GM21390 (cell line): ENCODE results near the gene NADK.
"Not testable (repeated sequence)": the region's sequence is repeated elsewhere in the genome, so short reads cannot be mapped to it uniquely, and the experiment has no call there.

Experiments
- ATAC-seq: cut with Tn5 transposase; IDR thresholded peaks from one replicate; pipeline ENCODE4 v1.9.1; 2021; ENCODE audit not compliant: unreplicated experiment

Gene NADK

DNA sequence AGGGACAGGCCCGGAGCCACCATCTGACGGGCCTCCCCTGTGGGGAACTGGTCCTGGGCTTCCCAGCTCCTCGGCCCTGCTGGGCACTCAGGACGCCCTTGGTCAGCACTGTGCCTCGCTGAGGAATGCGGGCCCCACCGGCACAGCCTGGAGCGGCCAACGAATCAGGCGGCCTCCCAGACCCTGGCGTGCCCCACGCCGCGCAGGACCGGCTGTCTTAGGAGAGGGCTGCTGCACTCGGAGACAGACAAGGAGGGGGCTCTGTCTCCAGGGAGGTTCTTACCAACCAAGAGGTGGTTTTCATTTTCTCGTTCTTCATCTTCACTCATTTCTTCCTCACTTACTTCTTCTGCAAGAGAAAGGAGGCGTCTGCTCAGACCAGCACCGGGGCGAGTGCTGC lies 70.4 kb downstream of the NADK start:
- ATAC-seq = not testable (repeated sequence)

DNA sequence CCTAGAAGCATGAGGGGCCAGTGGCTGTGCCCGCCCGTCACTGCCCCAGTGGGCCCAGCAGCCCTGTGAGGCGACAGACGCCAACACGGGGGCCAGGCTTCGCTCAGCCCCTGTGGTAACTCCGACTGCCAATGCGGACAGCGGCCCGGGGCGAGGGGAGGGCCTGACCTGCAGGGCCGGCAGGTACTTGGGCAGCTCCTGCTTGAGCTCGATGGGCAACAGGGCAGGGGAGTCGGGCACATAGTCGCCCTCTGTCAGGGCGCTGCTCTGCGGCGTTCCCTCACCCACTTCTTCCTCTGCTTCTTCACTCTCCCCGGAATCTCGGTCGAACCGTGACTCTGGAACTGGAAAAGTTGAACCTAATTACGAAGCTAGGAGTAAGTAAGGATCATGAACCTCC lies 71.0 kb downstream of the NADK start:
- not testable (repeated sequence) for ATAC-seq

DNA sequence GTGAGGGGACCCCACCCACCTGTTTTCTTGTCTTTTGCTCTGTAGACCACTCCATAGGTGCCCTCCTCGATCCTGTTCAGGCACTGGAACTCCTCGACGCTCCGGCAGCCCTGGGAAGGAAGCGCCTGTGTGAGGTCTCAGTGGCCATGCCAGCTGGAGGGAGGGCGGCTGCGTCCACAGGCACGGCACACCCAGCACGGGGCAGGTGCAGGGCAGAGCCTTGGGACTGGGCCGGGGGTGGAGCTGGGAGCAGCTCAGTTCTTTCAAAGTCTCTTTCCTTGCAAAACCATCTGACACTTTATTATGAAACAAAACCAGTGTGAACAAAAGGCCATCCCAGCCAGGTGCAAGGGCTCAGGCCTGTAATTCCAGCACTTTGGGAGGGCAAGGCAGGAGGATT lies 72.6 kb downstream of the NADK start:
- ATAC-seq = not testable (repeated sequence)

DNA sequence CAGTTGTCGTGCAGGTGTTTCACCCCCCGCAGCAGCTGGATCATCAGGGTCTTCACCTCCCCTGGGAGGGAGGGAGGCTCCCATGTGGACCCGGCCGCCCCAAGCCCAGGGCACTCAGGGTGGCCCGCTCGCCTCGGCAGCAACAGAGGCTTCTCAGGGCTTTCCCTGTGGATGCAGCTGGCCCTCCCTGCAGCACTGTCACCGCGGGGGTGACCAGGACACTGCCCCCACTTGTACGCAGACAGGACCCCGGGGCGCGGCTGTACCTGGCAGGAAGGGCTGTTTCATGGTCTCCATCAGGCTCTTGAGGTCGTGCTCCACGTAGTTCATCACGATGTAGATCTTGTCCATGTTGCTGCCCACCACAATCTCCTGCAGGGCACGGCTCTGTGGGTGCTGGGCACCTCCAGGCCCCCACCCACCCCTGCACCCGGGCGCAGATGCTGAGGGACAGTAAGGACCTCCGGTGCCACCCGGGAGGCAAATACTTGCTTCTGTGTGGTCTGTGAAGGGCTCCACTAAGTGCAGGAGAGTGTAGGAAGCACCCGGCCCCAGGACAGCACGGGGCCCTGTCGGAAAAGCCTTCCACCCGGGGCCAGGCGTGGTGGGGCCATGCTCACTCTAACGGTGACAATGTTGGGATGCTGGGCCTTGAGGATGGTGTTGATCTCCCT lies 73.8 kb downstream of the NADK start:
- not testable (repeated sequence) for ATAC-seq

GRCh38 chr1:1703796-1704195 lies 74.5 kb downstream of the NADK start:
- no peak for ATAC-seq

DNA sequence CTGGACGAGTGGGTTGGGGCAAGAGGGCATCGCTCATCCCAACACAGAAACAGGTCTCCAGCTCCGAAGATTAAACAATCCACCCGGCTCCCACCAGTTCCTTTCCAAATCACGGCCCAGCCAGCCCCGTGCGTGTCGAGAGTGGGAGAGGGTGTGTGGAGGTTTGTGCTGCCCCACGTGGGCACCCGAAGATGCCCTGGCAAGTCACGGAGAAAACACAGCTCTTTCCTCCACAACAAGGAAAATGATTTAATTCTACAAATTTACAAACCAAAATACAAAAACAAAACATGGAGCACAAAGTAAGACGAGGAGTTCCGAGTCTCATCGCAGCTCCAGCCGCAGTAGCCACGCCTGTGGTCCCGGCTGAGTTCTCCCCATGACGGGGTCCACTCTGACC lies 75.8 kb downstream of the NADK start:
- not testable (repeated sequence) for ATAC-seq
